GM19395 (cell line): ENCODE data around the gene KSR1.
"Not testable (repeated sequence)": the region's sequence is repeated elsewhere in the genome, so short reads cannot be mapped to it uniquely, and the experiment has no call there.

Experiments
- ATAC-seq: cut with Tn5 transposase; IDR thresholded peaks from one replicate; pipeline ENCODE4 v1.9.1; 2021; ENCODE audit warnings: mild to moderate bottlenecking, moderate library complexity; ENCODE audit not compliant: unreplicated experiment

Gene KSR1

DNA sequence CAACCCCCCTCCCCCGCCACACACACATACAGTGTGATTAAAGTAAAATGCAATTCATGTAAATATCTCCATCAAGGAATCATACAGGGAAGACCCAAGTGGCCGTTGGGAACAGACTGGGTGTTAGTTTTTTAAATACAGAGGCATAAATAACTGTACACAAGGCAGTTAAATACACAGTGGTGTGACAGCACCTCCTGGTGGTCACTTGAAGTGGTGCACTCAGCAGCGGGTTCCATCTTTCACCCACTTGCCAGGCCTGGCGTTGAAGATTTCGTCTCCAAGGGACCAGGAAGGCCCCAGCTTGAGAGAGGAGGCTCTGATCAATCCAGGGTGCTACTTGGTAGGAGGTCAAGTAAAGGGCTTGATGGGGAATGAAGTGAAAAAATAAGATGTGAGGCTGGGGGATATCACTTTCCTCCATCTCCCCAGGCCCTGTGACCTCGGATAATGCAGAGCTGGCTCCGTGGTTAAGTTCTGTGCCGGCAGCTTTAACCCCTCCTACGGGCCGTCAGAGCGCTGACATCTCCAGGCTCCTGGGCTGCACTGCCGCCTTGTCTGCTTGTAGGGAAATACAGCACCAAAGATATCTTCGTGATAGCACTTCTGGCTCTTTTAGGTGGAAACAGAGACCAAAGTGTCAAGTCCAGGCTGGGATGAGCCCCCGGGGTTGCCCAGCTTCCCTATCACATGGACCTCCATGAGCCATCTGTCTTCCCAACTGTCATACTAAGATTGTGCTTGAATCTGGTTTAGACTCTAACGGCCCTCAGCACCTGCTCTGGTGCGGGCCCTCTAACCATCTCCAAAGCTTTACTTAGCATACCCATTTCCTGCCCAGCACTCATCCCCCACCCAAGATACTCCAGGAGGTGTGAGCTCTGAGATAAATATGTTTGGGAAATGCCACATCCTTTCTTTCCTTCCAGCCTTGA is 195.4 kb downstream of the KSR1 start:
- no peak for ATAC-seq

DNA sequence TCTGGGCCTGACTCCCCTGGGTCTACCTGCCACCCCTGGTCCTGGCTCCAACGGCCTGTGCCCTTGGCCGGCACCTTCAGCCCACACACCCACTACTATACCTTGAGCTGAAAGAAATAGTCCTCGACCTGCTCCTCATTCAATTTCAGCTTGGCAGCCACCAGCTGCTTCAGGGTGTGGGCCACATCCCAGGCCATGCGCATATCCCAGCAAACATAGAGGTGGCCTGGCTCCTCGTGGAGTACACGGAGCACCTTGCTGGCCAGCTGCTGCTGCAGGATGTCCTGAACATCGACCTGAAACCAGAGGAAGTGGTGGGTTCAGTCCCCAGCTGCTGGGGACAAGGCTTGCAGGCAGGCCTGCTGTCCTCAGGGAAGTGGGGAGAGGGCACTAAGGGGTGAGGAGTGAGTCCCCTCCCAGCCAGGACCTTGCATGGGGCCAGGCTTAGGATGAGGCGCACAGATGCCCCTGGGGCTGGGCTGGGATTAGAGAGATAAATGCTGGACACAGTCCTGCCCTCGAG is 197.3 kb downstream of the KSR1 start:
- not testable (repeated sequence) for ATAC-seq

DNA sequence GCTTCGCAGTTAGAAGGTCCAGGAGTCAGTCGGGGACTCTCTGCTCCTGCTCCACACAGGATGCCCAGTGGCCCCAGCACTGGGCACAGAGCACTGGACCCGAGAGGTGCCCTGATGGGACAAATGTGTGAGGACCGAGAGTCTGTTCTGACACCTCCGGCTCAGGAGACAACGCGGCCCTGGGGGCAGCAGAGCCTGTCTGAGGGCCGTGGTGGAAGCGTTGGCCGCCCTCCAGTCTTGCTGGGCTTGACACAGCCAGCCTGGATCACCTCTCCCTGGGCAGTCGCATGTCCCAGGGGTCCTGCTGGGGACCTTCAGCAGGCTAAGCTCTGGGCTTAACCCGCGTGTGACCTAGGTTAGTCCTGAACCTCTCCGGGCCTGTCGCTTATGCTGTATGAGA is 197.9 kb downstream of the KSR1 start:
- no peak for ATAC-seq

DNA sequence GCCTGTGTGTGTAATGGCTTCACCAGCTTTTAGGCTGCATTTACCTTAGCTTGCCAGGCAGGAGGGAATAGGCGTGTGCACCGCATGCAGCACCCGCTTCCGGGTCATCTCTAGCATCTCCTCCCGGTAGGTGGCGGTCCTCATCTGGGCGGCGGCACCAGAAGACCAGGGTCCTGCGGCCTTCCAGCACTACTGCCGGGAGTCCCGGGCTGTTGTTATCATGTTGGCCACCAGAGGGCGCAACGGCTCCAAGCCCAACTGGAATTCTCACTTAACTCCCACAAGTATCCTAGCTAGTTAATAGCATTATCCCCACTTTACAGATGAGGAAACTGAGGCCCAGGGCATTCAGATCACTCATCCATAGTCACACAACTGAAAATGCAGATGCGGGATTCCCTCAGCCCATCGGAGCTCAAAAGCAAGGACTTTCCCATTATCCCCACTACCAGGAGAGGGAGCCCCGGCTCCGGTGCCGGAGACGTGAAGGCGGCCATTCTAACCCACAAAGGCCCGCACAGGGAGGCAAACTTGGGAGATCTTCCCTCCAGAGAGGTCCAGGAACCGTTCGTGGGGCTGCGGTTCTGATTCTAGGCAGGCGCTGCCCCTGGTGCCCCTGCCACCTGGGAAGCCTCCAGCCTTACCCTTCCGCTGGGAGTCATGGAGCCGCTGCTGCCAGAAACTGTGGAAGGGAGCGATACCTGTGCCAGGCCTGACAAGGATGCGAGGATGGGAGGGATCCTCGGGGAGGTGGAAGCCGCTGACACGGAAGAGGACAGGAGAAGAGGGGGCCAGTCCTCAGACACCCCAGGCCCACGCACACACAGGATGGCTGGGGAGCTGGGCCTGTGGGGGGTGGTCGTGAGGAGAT is 198.6 kb downstream of the KSR1 start:
- peak; percentile 76 for ATAC-seq

DNA sequence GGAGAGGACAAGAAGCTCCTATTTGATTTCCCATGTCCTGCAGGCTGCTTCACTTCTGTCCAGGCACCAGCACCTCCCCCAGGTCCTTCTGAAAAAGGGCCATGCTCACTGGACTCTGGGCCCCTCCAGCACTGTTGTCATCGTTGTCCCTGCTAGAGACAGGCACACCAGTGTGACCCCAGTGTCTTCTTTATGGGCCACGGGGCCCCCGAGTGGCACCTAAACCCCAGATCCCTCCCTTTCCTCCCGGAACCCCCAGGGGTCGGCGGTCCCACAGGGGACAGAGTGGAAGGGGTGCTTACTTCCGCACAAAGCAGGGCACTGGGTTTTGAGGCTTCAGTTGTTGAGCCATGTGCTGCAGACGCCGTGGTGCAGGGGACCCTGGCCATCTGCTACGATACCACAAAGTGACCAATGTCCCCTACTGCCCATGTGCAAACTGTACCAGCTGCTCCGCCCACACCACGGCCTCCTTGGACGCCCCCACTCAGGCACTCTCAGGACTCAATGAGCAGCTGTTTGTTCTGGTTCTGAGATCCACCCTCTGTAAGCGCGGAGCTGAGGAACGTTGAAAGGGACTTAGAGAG is 199.4 kb downstream of the KSR1 start:
- ATAC-seq = not testable (repeated sequence)

DNA sequence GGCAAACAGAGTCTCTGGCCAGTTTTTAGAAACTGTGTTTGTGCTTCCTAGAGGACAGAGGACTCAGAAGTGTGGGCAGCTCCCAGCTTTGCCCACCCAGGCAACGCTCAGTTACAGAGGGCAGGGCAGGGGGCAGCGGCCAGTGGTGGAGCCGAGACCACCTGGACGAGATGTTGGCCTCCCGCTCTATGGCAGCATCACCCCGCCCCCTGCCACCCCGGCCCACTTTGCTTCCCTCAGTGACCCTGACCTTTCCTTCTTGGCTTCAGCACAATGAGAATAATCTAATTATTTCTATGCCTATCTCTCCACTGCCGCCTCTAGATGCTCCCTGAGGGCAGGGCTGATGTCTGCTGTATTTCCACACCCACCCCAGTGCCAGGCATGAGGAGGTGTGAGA is 200.4 kb downstream of the KSR1 start:
- ATAC-seq = not testable (repeated sequence)

DNA sequence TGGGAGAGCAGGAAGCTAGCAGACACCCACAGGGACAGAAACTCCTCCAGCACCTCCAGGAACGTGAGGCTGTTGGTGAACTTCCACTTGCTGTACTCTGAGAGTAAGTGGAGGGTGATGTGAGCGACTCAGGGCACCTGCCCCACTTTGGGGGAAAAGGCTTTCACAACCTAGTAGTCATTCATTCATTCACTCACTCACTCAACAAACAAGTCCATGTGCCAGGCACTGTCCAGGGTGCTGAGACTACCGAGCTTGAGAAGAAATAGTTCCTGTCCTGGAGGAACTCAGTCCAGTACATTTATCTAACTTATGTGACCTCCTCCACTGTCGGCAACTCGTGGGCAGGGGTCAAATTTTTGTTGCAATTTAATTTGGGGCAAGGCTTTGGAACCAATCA is 201.4 kb downstream of the KSR1 start:
- no peak for ATAC-seq

DNA sequence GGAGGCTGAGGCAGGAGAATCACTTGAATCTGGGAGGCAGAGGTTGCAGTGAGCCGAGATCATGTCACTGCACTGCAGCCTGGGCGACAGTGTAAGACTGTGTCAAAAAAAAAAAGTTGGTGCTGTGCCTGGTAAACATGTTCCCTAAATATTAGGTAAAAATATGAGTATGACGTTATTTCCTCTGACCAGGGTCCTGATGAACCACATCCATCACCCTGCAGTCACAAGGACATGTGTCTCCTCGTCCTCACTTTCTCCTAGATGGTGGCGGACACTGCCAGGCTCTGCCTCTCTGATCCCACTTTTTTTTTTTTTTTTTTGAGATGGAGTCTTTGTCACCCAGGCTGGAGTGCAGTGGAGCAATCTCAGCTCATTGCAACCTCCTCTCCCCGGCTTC is 203.4 kb downstream of the KSR1 start:
- no peak for ATAC-seq

DNA sequence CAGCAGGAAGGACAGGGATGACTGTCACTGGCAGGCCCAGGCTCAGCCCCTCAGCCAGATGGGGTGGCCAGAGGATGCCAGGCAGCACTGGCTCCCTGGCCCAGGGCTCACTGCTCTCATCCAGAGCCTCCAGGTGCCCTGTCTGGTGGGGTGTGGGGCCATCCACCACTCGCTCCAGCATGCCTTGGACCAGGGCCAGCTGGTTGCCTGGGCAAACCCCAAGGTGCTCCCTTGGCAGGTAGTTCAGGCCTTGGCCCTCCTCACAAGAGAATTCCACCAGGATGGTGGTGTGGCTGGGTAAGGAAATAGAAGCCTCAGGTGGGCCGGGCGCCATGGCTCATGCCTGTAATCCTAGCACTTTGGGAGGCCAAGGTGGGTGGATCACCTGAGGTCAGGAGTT is 204.2 kb downstream of the KSR1 start:
- no peak for ATAC-seq

DNA sequence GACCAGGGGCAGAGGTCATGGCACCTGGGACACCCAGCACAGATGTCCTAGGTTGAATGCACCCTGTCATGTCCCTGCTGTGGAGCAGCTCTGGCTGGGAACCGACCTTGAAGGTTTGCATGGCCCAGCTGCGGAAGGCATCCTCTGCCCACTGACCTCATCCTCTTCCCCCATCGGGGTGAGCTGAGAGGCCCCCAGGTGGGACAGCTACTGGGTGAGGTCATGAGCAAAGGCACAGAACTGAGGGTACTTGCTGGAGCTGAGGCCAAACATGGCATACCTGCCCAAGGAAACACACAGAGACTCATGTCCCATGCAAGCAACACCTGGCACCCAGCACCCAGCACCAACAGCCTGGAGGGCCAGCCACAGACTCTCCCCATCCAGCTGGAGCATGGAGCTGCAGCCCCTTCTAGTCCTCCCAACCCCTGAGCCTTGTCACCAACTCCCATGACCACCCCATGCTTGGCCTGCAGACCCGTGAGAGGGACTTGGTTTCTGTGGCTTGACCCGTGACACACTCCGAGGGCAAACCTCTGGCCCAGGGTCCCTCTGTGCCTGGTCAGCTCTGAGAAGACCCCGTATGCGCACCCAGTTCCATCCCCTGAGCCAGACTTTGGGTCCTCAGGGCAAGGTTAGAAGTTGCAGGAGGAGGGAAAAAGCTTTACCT is 207.8 kb downstream of the KSR1 start:
- ATAC-seq = no peak

DNA sequence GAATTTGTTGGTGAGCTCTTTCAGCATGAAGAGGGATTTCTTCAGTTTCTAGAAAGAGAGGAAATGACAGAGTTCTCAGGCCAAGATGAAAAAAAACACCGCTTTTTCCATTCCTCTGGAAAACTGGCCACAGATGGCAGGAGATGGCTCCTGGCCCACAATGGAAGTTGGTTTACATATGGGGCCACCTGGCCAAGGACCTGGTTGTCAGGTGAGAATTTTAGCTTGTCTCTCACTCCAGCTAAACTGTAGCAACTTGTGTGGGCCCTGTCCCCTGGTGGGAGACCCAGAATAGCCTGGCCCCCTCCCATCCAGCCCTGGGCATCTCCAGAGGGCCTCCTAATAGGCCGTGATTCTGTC is 208.3 kb downstream of the KSR1 start:
- no peak for ATAC-seq

DNA sequence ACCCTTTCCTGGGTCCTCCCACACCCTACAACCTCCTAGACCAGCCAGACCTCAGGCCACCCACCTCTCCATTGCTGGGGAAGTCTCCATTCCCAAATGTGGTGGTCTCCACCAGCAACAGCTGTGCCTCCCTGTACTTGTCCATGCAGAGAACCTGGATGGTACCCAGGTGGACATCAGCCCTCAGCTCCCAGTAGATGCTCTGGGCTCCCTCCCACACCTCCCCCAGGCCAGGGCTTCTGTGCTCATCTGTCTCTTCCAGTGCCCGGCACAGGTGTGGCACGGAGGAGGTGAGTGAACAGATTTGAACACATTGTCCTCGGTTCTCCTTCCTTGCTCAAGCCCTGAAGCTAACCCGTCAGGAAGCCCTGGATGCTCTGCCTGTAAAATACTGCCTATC is 209.3 kb downstream of the KSR1 start:
- ATAC-seq = no peak

DNA sequence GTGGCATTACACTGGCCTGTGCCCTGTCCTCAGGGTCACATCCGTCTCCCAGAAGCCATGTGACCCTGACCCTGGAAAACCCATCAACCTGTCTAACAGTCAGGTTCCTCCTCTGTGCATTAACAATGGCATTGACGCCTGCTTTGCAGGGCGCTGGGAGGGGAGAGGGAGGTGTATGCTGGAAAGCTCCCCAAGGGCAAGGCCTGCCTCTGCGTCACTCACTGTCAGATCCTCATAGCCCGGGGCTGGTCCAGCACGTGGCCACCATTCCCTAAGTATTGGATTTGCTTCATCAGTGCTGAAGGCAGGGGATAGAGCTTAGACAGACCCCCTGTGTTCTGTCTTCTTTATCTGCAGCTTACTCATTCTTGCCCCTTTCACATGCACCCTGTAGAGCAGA is 210.0 kb downstream of the KSR1 start:
- ATAC-seq = not testable (repeated sequence)

DNA sequence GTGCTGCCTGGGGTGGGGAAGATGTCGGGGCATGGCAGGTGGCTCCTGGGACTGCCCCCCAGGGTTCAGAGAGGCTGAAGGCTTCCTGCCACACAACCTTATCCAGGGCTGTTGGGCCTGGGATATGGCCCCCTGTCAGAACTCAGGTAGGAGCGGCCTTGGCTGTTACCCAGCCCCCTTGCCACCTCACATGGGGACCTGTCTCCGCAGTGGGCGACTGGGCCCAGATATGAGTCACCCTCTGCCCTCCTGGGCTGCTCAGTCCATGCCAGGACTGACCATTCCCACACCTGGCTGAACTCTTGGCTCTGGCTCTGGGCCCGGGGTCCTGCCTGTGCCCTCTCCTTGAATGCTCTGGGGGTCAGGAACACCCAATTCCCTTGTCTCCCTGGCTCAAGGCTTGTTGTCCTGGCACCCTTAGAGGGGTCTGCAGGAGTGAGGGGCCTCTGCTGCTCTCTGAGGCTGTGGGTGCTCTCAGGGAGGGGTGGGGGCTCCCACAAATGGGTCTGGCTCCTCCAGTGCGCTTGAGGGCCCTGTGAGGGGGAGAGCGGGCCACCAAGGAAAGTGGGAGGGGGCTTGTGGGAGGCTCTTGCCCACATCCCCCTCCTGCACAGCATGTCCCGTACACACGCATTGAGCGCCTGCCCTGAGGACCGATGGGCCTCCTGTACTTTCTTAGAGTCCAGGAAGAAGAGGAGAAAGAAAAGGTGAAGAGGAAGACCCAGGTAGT is 210.7 kb downstream of the KSR1 start:
- no peak for ATAC-seq

DNA sequence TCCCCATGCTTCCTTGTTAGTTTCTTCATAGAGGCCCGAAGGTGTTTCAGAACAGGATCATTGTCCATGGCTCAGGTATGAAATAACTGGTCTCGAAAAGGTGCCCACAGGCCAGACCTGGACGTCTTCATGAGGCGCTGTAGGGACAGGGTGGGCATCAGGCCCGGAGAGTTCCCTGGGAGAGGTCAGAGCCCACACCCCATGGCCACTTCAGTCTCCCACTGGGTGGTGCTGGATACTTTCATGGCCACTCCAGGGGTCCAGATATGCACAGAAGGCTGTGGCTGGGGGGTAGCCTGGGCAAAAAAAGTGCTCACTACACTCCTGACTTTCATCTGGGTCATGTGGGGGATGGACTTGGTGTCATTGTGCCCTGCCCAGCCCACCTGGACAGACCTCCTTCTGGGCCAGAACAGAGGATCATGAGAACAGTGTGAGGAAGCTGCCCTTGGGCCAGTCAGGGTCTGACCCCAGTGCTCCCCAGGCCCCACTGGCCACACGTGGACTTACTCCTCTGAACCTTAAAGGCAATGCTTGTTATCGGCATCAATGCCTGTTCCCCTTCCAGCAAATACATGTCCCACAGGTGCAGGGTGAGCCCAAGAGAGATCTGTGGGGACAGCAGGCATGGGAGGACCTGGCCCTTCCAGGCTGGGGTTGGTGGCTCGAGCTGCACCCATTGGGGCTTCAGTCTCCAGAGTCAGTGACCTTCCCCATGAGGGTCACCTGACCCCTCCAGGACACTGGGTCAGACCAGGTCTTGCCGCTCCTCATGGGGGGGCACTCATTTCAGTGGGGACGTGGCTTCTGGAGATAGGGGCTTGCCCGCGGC is 211.6 kb downstream of the KSR1 start:
- ATAC-seq = no peak

DNA sequence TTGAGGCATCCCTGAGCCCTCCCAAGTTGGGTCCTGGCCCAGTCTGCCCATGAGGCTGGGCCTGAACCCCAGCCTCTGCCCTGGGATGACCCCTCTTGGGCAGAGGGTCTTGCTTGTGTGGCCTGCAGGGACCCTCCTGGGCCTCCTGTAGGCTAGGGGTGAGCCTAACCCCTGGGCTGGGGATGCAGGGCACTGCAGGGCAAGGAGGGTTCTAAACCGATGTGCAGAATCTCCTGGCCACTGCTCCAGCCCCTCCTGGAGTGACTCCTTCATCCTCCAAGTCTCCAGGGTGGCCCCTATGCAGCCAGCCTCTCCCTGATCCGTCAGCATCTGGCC is 212.2 kb downstream of the KSR1 start:
- ATAC-seq = no peak

DNA sequence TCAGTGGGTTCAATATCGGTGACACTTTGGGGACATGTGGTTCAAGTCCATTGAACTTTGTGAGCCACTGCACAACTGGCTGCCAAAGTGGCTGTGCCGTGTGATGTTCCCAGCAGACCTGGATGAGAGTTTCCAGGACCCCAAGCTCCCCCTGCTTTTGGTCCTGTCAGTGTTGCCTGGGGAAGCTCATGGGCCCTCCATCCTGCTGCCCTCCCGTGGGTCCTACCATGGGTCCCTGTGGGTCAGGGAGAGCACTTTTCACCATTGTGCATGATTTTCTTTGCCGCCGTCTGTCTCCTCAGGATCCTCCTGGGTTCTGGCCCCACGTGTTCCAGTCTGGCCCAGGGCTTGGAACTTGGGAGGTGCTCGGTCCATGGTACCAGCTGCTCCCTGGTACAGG is 212.9 kb downstream of the KSR1 start:
- ATAC-seq = no peak

DNA sequence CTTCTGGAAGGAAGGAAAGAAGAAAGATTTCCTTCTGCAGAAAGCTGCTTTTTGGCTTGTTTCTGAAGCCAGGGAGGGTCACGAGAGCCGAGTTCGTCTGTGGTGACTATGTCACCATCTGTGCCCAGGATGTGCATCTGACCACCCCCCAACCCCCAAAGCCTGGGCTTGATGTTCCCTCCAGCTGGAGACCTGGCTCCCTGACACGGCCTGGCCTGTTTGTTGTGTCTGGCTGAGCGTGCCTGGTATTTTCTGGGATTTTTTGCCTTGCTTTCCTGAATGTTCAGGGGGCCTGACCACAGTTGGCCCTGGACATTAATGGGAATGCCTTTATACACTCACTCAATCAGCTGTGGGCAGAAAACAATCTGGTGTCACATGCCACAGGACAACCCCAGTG is 213.6 kb downstream of the KSR1 start:
- no peak for ATAC-seq

DNA sequence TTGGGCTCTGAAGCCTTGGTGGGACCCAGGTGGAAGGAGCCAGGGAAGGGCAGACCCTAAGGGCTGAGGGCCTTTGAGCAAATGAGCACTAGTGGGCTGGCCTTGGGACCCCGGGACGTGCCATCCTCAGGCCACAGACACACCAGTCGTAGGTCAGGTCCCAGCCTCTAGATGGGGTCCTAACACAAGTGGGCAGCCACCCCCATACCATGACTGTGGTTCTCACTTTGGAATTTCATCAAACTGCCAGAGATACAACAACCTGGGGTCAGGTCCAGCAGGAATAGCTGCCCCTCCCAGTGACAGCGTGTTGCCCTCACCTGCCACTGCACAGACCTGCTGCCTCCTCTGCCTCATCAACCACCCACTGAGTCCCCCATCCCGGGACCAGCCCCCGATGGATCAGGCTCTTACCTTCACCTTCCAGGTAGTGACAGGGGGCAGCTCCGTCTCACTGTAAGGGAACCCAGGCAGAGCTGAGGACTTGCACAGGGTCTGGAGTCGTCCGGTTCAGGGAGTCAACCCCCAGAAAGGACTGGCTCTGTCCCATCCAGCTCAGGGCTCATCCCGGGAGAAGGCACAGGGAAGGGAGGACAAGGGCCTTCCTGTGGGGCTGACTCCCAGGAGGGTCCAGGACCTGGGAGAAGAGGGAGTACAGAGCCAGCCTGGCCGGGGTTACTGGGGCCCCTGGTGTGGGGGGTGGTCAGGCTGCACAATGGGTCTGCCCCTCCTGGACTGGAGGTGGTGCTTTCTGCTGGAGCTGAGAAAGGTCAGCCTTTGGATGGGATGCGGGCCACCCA is 214.7 kb downstream of the KSR1 start:
- ATAC-seq = no peak
